Stimulated activated CD8-positive, alpha-beta memory T cell treated with anti-CD3 and anti-CD28 coated beads, Interleukin-7, amount 100 ng/mL, for 4 hours (primary cell): ENCODE results near the gene TNK2.
"Not testable (repeated sequence)": the region's sequence is repeated elsewhere in the genome, so short reads cannot be mapped to it uniquely, and the experiment has no call there.

Experiments used
- DNase-seq, 2 donors: peaks; one replicate each; pipeline ENCODE4 v3.0.0-alpha.2; 2020; ENCODE audit warnings: low read depth in 2 of 2

The TNK2 gene

GRCh38 chr3:195907934-195908693, at the start of gene TNK2:
Gene TNK2, minus strand, starts transcription at chr3:195908551. Its CDS starts 19,963 bp downstream, at chr3:195888588.
- peak; percentile 39 to 55 for DNase-seq

GRCh38 chr3:195956577-195956976, 48.2 kb upstream of the TNK2 start:
- DNase-seq = no peak

GRCh38 chr3:195955416-195955841, 47.1 kb upstream of the TNK2 start:
- DNase-seq = peak; percentile 26 to 61

- peak in 1 of 2 donors; percentile 59 for DNase-seq
Measured at GRCh38 chr3:195954752-195955119, 46.4 kb upstream of the TNK2 start.

- DNase-seq = peak; percentile 20 to 70
Measured at GRCh38 chr3:195954052-195954751, 45.9 kb upstream of the TNK2 start.

- DNase-seq = not testable (repeated sequence)
Measured at GRCh38 chr3:195952590-195952989, 44.2 kb upstream of the TNK2 start.

- not testable (repeated sequence) for DNase-seq
Measured at GRCh38 chr3:195951443-195952177, 43.3 kb upstream of the TNK2 start.

- not testable (repeated sequence) for DNase-seq
Measured at GRCh38 chr3:195950731-195951130, 42.4 kb upstream of the TNK2 start.

GRCh38 chr3:195950164-195950563, 41.8 kb upstream of the TNK2 start:
- DNase-seq = not testable (repeated sequence)

GRCh38 chr3:195946910-195947699, 38.8 kb upstream of the TNK2 start:
- not testable (repeated sequence) for DNase-seq

GRCh38 chr3:195941265-195941815, 33.0 kb upstream of the TNK2 start:
- not testable (repeated sequence) for DNase-seq

- DNase-seq = not testable (repeated sequence)
Measured at GRCh38 chr3:195940806-195941205, 32.5 kb upstream of the TNK2 start.

- DNase-seq = not testable (repeated sequence)
Measured at GRCh38 chr3:195939526-195940470, 31.4 kb upstream of the TNK2 start.

GRCh38 chr3:195933044-195933430, 24.7 kb upstream of the TNK2 start:
- not testable (repeated sequence) for DNase-seq

GRCh38 chr3:195932418-195933043, 24.2 kb upstream of the TNK2 start:
- DNase-seq = no peak

GRCh38 chr3:195931582-195932273, 23.4 kb upstream of the TNK2 start:
- DNase-seq = no peak

- no peak for DNase-seq
Measured at GRCh38 chr3:195929452-195929851, 21.1 kb upstream of the TNK2 start.

GRCh38 chr3:195921334-195921791, 13.0 kb upstream of the TNK2 start:
- DNase-seq = no peak

GRCh38 chr3:195918176-195918575, 9.8 kb upstream of the TNK2 start:
- no peak for DNase-seq
